ENCODE results near the gene SOWAHA. TPM values are rescaled to one million over a fixed set of nuclear protein-coding genes. Genes with fewer than 3 reads are reported as not detected.

Gene SOWAHA
- total RNA-seq, 3 donors from 2014 or later: 0.66 to 3.2 (median 0.96) TPM

- H3K27ac ChIP-seq: peak overlapping the region; percentile 79 to 94
- intact Hi-C loops (cut with DNase I; ENCODE audit: low total_unique reads): no loop called here
- H3K9me3 ChIP-seq: no peaks in the 10 kb centered on the region
- H3K4me3 ChIP-seq: peak overlapping the region in 2 of 3 donors; percentile 85 to 99
- H3K27me3 ChIP-seq: no peaks in the 10 kb centered on the region
- peaks cover 3% of the 10 kb centered on the region in 2 donors for H3K4me1 ChIP-seq
- no peak for TF ChIP-seq CTCF (IDR thresholded peaks at IDR 0.05)
- TF ChIP-seq POLR2A (IDR thresholded peaks at IDR 0.05): no peak
- TF ChIP-seq POLR2AphosphoS5 (IDR thresholded peaks at IDR 0.05): no peak
- no peaks in the 10 kb centered on the region for H3K36me3 ChIP-seq
- no peak for DNase-seq (ENCODE audit: low spot score in 2 of 2)
These were observed 37.6 kb upstream of the SOWAHA start for GRCh38 chr5:132775476-132775961.

GRCh38 chr5:132776131-132776937 lies 36.8 kb upstream of the SOWAHA start:
- TF ChIP-seq POLR2A (IDR thresholded peaks at IDR 0.05) (no peak), CTCF (IDR thresholded peaks at IDR 0.05) (no peak), POLR2AphosphoS5 (IDR thresholded peaks at IDR 0.05) (no peak)
- intact Hi-C loops (cut with DNase I; ENCODE audit: low total_unique reads): no loop called here
- H3K4me3 ChIP-seq: peak overlapping the region; percentile 81 to 99 (median 85)
- peaks cover 0 to 3% of the 10 kb centered on the region in 2 donors for H3K4me1 ChIP-seq
- DNase-seq (ENCODE audit: low spot score in 2 of 2): no peak
- no peaks in the 10 kb centered on the region for H3K9me3 ChIP-seq
- H3K36me3 ChIP-seq: no peaks in the 10 kb centered on the region
- H3K27ac ChIP-seq: peak overlapping the region; percentile 79 to 94
- H3K27me3 ChIP-seq: no peaks in the 10 kb centered on the region

- no peaks in the 10 kb centered on the region for H3K27me3 ChIP-seq
- peak overlapping the region; percentile 81 to 99 (median 85) for H3K4me3 ChIP-seq
- TF ChIP-seq CTCF (IDR thresholded peaks at IDR 0.05) (no peak), POLR2AphosphoS5 (IDR thresholded peaks at IDR 0.05) (no peak), POLR2A (IDR thresholded peaks at IDR 0.05) (no peak)
- intact Hi-C loops (cut with DNase I; ENCODE audit: low total_unique reads): no loop called here
- H3K4me1 ChIP-seq: peaks cover 0 to 3% of the 10 kb centered on the region in 2 donors
- H3K9me3 ChIP-seq: no peaks in the 10 kb centered on the region
- H3K36me3 ChIP-seq: no peaks in the 10 kb centered on the region
- peak overlapping the region; percentile 79 to 94 for H3K27ac ChIP-seq
- no peak for DNase-seq (ENCODE audit: low spot score in 2 of 2)
These were observed 36.2 kb upstream of the SOWAHA start for GRCh38 chr5:132776938-132777208.

- Histone ChIP-seq H3K27me3 (no peaks in the 10 kb centered on the region), H3K27ac (peak within 1 kb of the TSS; percentile 79 to 94), H3K9me3 (no peaks in the 10 kb centered on the region), H3K4me1 (peaks cover 0 to 3% of the 10 kb centered on the region in 2 donors), H3K4me3 (peak within 1 kb of the TSS; percentile 81 to 99 (median 85)), H3K36me3 (no peaks in the 10 kb centered on the region)
- intact Hi-C loops (cut with DNase I; ENCODE audit: low total_unique reads): no loop called here
- TF ChIP-seq POLR2AphosphoS5 (IDR thresholded peaks at IDR 0.05) (no peak), CTCF (IDR thresholded peaks at IDR 0.05) (no peak), POLR2A (IDR thresholded peaks at IDR 0.05) (no peak)
- no peak for DNase-seq (ENCODE audit: low spot score in 2 of 2)
These were observed 35.7 kb upstream of the SOWAHA start, which contains the start of gene SEPTIN8 for GRCh38 chr5:132777209-132778069. Gene SEPTIN8 (minus strand): TSS chr5:132777239. CDS start chr5:132777137, 102 bp downstream.
